ENCODE data around the gene SIPA1L3. TPM values are rescaled to one million over a fixed set of nuclear protein-coding genes. Genes with fewer than 3 reads are reported as not detected.

Gene SIPA1L3
- total RNA-seq, 1 experiment from 2014 or later: 13.4 TPM

DNA sequence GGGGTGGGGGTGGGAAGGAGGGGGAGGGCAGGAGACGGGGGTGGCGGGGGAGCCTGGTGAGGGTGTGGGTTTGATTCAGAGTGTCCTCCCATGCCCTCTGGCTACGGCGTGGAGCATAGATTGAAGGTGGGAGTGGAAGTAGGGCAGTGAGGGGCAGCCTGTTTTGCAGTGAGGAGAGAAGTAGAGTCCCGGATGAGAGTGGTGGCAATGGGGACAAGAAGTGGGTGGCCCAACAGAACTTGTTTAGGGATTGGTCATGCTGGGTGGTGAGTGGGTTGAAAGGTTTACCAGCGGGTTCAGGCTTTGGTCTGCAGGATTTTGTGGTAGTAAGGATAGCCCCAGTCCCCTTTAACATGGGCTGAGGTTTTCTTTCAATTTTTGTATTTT lies 35.5 kb downstream of the SIPA1L3 start:
- DNase-seq (ENCODE audit: low read depth): no peak

DNA sequence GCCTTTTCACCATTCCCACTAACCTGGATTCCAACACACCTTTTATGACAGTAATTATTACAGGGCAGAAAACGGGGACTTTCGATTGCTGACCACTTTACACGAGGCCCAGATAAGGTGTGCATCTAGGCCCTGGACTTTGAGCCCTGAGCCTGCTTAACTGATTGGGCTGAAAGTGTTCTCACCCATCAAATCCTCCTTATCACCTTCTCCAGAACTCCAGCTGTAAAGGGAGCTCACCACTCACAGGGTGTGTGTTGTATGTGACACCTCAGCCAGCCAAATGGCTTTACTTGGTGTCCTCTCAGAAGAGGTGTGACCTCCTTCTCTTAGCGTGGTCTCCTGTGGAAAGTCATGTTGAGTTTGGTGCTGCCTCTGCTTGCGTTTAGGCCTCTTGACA lies 36.5 kb downstream of the SIPA1L3 start:
- DNase-seq (ENCODE audit: low read depth): no peak

DNA sequence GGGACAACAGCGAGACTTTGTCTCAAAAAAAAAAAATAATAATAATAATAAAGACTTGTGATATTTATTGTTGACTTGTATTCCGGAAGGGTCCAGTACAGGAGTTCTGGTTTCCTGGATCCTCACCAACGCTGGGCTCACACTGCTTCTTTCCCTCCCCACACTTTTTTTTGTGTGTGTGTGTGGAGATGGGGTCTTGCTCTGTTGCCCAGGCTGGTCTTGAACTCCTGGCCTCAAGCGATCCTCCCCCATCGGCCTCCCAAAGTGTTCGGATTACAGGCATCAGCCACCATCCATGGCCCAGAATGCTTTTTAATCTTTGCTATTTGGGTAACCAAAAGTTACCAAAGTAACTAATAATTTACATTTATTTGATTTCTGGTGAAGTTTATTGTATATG lies 39.1 kb downstream of the SIPA1L3 start:
- no peak for DNase-seq (ENCODE audit: low read depth)

DNA sequence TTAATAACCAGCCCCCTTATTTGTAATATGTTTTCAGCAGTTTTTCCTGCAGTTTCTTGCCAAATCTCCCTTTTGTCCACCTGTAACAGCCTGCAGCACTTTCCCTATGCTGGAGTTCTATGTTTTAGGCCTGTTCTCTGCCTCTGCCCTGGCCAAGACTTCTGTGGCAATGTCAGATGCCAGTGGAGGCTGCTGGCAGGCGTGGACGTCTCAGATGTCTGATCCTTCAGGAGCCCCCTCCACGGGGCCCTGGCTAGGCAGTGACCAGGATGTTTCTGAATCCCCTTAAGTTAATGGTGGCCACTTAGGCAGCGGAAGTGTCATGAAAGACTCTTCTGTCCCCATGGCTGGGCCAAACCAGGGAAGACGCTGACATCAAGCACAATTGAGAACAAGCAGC lies 40.8 kb downstream of the SIPA1L3 start:
- no peak for DNase-seq (ENCODE audit: low read depth)

DNA sequence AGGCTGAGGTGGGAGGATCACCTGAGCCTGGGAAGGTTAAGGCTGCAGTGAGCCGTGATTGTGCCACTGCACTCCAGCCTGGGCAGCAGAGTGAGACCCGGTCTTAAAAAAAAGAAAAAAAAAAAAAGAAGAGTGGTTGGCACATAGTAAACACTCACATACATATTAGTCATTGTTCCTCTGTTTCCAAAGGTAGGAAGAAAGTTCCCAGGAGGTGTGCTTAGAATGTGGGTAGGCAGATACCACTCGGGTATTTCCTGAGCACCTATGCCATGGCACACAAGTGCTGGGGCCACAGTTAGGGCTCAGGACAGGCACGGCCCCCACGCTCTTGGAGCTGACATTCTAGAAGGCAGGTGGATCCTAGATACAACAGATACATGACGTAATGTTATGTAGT lies 41.4 kb downstream of the SIPA1L3 start:
- DNase-seq (ENCODE audit: low read depth): no peak

DNA sequence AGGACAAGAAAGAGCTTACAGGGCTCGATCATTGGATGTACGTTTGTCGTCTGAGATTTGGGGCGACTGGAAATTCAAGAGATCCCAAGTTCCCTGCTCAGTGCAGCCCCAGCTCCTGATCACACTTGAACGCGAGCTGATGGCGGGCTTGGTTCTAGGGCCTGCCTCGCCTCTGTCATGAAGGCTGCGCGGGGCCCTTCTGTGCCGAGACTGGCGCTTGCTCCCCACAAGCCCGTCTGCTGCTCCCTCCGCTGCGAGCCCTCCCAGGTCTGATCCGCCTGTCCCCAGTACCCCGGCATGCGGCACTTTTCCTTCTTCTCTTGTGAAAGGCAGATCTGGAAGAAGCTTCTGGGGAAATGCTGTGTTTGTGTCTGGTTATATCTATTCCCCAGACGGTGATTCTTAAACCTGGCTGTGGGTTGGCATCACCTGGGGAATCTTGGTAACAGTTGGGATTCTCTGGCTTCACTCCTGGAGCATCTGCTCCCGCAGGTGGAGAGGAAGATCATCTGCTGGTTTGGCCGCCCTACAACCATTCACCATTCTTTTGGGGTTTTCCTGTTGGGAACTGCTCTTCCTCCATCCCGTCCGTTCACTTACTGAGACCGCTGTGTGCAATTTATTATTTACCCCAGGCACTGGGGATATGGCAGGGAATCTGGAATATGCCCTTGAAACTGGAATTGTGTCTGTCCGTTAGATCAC lies 43.6 kb downstream of the SIPA1L3 start:
- no peak for DNase-seq (ENCODE audit: low read depth)

DNA sequence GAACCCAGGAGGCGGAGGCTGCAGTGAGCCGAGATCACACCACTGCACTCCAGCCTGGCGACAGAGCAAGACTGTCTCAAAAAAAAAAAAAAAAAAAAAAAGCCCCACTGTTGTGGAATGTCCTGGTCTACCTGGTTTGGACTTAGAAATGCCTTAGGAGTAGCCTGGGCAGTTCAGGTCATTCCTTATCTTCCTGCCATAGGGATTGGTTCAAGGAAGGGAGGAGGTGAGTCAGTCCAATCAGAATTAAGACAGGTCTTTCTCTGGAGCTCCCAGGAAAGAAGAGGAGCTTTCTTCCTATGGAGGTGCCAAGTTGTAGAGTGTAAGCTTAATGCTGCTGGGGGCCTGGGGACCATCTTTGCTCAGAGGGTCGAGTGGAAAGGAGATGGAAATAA lies 44.8 kb downstream of the SIPA1L3 start:
- DNase-seq (ENCODE audit: low read depth): no peak

DNA sequence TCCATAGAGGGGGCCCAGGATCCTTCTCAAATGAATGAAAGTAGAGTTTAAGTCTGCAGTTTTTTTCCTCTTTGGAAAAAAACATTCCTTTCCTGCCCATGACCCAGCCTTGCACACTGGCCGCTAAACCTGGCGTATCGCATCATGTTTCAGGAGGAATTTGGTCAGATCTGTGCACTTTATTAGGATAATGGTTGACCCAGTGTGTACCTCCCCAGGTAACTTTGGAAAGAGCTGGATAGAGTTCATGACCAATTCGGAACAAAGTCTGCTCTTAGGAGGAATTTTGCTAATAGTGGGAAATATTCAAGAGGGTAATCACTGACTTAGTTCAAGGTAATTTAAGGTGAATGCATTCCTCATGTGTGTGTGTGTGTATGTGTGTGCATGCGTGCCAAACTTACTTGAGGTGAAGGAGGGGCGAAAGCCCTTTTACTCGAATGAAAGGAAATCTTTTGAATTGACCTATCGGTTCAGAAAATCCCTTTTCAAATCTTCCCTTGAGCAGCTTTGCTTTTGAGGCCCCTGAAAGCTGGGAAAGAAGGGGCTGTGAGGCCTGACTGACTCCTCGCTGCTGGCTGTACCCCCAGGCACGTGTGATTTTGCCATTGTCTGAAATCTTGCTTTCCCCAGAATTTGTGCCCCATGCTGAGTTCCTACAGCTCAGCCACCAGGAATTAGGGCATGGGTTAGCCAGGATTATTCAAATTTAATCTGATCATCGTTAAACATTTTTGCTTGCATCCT lies 46.3 kb downstream of the SIPA1L3 start:
- peak; percentile 65 for DNase-seq (ENCODE audit: low read depth)

DNA sequence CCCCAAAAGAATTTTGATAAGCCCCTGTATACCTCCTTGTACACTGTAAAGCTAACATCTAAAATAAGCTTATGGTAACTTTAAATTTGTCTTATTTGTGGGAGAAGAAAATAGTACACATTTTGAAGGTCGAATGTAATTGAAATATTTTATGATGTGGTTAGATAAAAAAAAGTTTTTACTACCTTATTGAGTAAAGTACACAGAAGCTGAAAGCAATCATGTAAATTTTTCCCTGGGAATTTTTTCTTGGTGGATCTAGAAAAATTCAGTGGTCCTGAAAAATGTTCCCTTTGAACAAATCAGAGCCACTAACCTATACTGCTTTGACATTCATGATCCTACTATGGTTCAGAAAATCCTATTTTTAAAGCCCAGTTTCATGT lies 46.9 kb downstream of the SIPA1L3 start:
- DNase-seq (ENCODE audit: low read depth): no peak

DNA sequence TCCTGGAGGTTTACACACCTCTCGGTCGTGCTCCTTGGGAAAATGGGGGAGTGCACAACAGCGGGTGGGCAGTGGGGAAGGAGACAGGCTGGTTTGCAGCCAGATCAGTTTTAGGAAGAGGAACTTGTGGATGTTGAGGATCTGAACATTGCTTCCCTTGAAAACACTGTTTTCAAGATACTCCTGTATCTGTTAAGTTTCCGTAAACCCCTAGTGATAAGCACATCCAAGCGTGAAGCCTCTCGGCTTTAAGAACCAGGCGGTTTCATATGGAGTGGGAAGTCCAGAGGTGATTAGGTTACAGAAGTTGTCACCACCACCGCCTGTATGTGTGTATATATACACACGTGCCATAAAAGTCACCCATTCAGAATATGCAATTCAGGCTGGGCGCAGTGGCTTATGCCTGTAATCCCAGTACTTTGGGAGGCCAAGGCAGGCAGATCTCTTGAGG lies 47.4 kb downstream of the SIPA1L3 start:
- no peak for DNase-seq (ENCODE audit: low read depth)

DNA sequence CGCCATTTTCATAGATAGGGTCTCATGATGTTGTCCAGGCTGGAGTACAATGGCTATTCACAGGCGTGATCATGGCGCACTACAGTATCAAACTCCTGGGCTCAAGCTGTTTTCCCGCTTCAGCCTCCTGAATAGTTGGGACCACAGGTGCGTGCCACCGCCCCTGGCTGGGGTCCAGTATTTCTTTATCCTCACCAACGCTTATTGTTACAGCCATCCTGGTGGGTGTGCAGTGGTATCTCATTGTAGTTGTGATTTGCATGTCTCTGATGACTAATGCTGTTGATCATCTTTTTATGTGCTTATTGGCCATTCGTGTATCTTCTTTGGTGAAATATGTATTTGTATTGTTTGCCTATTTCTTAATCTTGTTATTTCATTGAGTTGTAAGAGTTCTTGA lies 49.0 kb downstream of the SIPA1L3 start:
- DNase-seq (ENCODE audit: low read depth): no peak

DNA sequence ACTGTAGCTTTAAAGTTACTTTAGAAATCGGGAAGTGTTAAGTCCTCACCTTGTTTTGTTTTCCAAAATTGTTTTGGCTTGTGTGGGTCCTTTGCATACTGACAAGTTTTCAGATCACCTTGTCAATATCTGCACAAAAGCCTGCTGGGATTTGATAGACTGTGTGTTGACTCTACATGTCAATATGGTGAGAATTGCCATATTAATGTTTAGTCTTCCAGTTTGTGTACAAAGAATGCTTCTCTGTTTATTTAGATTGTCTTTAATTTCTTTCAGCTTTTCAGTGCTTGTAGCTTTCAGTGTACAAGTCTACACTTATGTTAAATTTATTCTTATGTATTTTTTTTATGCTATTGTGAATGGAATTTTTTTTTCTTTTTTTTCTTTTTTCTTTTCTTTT lies 50.2 kb downstream of the SIPA1L3 start:
- no peak for DNase-seq (ENCODE audit: low read depth)

DNA sequence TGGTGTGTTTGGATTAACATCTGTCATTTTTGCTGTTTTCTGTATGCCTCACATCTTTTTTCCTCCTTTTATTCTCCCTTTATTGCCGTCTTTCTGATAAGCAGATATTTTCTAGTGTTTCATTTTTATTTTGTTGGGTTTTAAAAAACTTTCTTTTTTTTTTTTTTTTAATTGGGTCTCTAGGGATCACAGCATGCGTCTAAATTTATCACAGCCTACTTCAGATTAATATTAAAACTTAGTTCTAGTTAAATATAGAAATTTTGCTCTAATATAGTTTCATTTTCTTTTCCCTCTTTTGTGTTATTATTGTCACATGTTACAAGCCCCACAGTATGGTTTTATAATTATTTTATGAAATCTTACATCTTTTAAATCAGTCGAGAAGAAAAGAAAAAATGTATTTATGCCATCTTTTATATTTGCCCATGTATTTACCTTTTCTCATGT lies 52.7 kb downstream of the SIPA1L3 start:
- DNase-seq (ENCODE audit: low read depth): no peak

DNA sequence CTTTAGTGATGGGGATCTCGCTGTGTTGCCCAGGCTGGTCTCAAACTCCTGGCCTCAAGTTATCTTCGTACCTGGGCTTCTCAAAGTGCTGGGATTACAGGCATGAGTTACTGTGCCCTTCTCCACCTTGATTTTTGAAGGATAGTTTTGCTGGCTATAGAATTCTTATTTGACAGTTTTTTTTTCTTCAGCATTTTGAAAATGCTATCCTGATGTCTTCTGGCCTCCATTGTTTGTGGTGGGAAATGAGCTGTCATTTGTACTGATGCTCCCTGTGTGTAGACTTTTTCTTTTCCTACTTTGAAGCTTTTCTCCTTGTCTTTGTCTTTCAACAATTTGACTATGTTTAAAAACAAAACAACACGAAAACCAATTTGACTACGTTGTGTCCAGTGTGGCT lies 54.2 kb downstream of the SIPA1L3 start:
- DNase-seq (ENCODE audit: low read depth): no peak

DNA sequence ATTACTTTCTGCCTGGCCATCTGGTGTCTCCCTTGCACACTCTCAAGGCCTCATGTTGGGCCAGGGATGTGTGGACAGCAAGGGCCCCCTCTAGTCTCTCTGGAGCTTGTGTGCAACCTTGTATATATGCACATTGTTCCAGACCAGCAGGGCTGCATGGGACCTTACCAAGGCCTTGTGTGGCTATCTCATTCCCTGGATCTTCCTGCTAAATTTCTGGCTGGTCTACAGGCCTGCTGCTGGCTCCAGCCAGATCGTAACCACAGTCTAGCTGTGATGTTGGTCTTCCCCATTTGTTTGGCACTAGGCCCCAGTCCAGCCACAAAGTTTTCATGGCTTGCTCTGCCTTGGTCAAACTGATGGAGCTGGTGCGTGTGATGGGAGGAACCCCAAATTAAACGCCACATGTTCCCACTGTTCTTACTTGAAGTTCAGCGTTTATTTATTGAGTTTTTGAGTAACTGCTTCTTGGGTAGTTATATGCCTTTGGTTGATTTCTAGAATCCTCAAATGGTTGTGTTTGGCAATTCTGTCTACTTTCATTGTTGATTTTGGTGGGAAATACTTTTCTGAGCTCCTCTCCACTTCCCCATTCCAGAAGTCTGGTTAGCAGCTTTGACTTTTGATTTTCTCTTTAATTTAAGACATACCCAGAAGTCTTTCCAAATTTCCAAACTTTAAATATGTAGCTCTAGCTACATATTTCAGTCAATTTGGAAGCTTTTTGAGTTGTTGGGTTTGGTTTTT lies 56.4 kb downstream of the SIPA1L3 start:
- peak; percentile 37 for DNase-seq (ENCODE audit: low read depth)

DNA sequence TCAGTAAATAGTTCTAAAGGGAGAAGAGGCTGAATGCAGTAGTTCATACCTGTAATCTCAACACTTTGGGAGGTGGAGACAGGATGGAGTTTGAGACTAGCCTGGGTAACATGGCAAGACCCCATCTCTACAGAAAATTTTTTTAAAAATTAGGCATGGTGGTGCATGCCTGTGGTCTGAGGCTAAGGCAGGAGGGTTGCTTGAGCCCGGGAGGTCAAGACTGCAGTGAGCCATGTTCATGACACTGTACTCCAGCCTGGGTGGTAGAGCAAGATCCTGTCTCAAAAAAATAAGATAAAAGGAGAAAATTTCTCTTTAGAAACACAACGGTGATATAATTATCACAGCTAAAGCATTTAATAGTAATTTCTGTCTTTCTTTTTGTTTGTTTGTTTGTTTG lies 57.1 kb downstream of the SIPA1L3 start:
- DNase-seq (ENCODE audit: low read depth): no peak

DNA sequence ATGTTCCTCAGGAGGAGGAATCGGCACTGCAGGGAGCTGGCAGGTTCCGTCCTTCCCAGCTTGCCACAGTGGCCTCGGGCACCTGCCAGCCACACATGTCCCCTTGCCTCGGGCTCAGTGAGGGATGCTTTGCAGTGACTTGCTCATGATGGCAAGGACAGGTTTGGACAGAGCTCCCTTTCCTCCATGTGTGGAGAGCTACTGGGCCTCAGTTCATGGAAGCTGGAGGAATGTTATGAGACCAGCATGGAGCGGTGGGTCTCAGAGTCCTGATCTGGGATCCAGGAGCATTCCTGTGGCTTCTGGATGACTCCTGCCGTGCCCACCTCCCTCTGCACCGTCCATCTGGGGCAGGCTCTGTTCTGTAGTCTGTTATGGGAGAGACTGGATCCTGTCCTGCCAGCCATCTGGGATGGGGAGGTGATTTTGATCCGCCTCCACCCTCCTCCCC lies 59.2 kb downstream of the SIPA1L3 start:
- peak; percentile 27 for DNase-seq (ENCODE audit: low read depth)

DNA sequence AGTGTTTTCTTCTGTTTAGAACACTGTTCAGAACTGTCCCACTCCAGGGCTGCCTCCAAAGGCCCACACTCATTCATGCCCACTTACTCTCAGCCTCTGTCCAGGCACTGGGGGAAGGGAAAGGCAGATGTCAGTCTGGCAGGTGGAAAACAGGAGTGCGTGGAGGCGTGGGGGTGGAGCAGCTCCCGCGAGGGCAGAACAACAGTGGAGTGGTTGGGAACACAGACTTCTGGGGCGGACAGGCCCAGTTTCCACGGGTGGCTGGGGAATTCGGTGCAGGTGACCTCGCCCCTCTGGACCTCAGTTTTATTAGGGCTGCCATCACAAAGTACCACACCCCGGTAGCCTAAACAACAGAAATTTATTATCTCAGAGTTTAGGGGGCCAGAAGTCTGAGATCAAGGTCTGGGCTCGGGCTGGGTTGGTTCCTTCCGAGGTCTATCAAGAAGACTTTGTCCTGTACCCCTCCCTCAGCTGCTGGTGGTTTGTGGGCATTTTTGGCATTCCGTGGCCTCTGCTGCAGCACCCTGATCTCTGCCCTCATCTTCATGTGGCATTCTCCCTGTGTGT lies 59.7 kb downstream of the SIPA1L3 start:
- peak; percentile 32 for DNase-seq (ENCODE audit: low read depth)

DNA sequence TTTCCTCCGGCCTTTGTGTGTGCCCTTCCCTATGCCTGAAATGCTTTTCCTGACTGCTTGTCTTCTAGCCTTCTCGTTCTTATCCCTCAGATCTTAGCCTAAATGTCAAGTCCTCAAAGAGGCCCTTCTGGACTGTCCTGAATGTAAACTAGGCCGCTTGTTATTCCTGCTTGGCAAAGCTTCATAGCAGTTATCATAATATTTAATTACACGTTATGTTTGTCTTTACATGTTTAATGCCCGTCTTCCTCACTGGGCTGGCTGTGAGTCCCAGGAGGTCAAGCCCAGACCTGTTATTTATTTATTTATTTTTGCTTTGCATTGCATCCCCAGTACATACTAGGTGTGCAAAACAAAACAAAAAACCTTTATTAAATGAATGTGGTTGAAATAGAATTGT lies 62.7 kb downstream of the SIPA1L3 start:
- no peak for DNase-seq (ENCODE audit: low read depth)

DNA sequence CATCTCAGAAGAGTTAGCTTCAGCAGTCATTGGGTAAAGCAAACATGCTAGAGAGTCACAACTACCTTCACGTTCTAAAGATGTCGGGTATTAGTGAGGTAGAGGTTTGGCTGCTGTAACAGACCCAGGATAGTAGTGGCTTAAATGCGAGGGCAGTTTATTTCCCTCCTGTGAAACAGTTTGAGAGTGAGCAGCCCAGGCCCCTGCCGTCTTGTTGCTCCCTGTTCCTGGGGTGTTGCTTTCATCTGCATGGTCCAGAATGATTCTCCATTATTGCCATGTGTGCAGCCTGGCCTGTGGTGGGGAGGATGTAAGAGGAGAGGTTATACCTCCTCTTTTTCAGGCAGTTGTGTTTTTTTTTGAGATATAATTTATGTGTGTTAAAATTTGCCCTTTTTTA lies 63.7 kb downstream of the SIPA1L3 start:
- DNase-seq (ENCODE audit: low read depth): no peak

DNA sequence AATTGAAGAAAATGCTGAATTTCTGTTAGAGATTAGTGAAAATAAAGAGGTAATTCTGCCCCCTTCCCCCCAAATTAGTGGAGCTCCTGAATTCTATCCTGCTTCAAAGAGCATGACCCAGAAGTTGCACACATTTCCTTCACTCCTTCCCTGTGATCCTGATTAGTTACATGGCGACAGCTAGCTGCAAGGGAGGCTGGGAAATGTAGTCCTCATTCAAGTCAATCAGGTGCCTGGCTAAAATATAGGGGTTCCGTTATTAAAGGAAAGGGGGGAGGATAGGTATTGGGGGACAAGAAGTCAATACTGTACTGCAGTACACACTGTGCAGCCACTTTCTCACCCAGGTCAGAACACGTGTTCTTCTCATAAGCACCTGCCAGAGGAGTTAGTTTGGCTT lies 65.8 kb downstream of the SIPA1L3 start:
- no peak for DNase-seq (ENCODE audit: low read depth)

DNA sequence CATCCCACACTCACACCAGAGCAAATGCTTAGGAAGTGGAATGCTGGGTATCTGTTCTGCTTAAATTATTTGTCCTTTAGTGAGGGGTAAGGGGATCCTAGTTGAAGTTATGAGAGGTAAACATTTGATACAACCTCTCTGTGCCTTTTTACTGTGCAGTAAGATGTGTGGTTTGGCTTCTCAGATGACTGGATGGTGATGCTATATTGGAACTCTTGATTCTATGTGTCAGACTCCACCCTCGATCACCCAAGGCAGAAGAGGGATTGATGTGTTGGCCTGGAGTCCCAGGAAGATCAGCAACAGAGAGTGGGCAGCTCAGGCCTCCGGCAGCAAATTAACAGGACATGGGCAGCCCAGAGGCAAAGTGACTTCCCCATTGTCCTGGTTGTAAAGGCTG lies 66.7 kb downstream of the SIPA1L3 start:
- DNase-seq (ENCODE audit: low read depth): no peak
